Muscle layer of duodenum (tissue), 2 donors: Measurements from ENCODE around the gene MYBBP1A.

Source experiments
- H3K27ac ChIP-seq: one replicate; pipeline ENCODE4 v1.7.0; 2013; ENCODE audit warnings: mild to moderate bottlenecking, low read length
- H3K27me3 ChIP-seq: one replicate; pipeline ENCODE4 v1.7.0; 2013; ENCODE audit warnings: low read depth, mild to moderate bottlenecking, control low read depth, low read length
- H3K36me3 ChIP-seq, 2 donors: one replicate each; pipeline ENCODE4 v1.7.0; 2013; ENCODE audit warnings: low read length in 2 of 2, control low read depth in 1 of 2, mild to moderate bottlenecking in 1 of 2; ENCODE audit not compliant: insufficient read depth in 2 of 2, control insufficient read depth in 1 of 2
- H3K4me1 ChIP-seq, 2 donors: one replicate each; pipeline ENCODE4 v1.7.0; 2013; ENCODE audit warnings: low read length in 2 of 2, mild to moderate bottlenecking in 2 of 2, control low read depth in 1 of 2, moderate library complexity in 1 of 2; ENCODE audit not compliant: insufficient read depth in 2 of 2, control insufficient read depth in 1 of 2
- H3K4me3 ChIP-seq, 2 donors: one replicate each; pipeline ENCODE4 v1.7.0; 2013; ENCODE audit warnings: low read length in 2 of 2, low read depth in 1 of 2, mild to moderate bottlenecking in 1 of 2
- H3K9me3 ChIP-seq, 2 donors: one replicate each; pipeline ENCODE4 v1.7.0; 2013; ENCODE audit warnings: low read length in 2 of 2, control low read depth in 1 of 2, mild to moderate bottlenecking in 1 of 2; ENCODE audit not compliant: control insufficient read depth in 1 of 2
- donor health status: healthy.

The MYBBP1A gene

GRCh38 chr17:4490637-4491061, 64.5 kb downstream of the MYBBP1A start:
- no peaks in the 10 kb centered on the region for H3K27me3 ChIP-seq
- no peaks in the 10 kb centered on the region for H3K9me3 ChIP-seq
- H3K4me3 ChIP-seq = no peak overlapping the region
- no peaks in the 10 kb centered on the region for H3K36me3 ChIP-seq
- H3K27ac ChIP-seq = no peak overlapping the region
- peaks cover 0 to 5% of the 10 kb centered on the region in 2 donors for H3K4me1 ChIP-seq

GRCh38 chr17:4490109-4490591, 65.0 kb downstream of the MYBBP1A start:
- peaks cover 0 to 5% of the 10 kb centered on the region in 2 donors for H3K4me1 ChIP-seq
- H3K36me3 ChIP-seq = no peaks in the 10 kb centered on the region
- no peaks in the 10 kb centered on the region for H3K27me3 ChIP-seq
- H3K4me3 ChIP-seq = no peak overlapping the region
- no peaks in the 10 kb centered on the region for H3K9me3 ChIP-seq
- H3K27ac ChIP-seq = no peak overlapping the region

- H3K27ac ChIP-seq = no peak overlapping the region
- no peak overlapping the region for H3K4me3 ChIP-seq
Measured at GRCh38 chr17:4488989-4489595, 66.1 kb downstream of the MYBBP1A start.

More at GRCh38 chr17:4488989-4489595, 66.1 kb downstream of the MYBBP1A start:
- no peaks in the 10 kb centered on the region for H3K27me3 ChIP-seq
- H3K36me3 ChIP-seq = no peaks in the 10 kb centered on the region
- peaks cover 0 to 5% of the 10 kb centered on the region in 2 donors for H3K4me1 ChIP-seq
- no peaks in the 10 kb centered on the region for H3K9me3 ChIP-seq
